AG09309 (cell line): ENCODE measurements around the gene RTL1.

ENCODE experiments used
- DNase-seq: peaks from one replicate; pipeline ENCODE4 v3.0.0-alpha.2; 2010; ENCODE audit warnings: low read depth
- H3K4me3 ChIP-seq: 2 replicates; pipeline ENCODE4 v1.5.1; 2011; ENCODE audit warnings: mild to moderate bottlenecking, low read depth, low read length, moderate library complexity; ENCODE audit not compliant: control insufficient read depth
- CTCF ChIP-seq: IDR thresholded peaks from 2 replicates; pipeline ENCODE4 v1.5.1; 2011; ENCODE audit warnings: mild to moderate bottlenecking, low read depth, low read length, inconsistent platforms; ENCODE audit not compliant: insufficient read depth, control insufficient read depth; ENCODE audit errors: missing control alignments

Gene RTL1

DNA sequence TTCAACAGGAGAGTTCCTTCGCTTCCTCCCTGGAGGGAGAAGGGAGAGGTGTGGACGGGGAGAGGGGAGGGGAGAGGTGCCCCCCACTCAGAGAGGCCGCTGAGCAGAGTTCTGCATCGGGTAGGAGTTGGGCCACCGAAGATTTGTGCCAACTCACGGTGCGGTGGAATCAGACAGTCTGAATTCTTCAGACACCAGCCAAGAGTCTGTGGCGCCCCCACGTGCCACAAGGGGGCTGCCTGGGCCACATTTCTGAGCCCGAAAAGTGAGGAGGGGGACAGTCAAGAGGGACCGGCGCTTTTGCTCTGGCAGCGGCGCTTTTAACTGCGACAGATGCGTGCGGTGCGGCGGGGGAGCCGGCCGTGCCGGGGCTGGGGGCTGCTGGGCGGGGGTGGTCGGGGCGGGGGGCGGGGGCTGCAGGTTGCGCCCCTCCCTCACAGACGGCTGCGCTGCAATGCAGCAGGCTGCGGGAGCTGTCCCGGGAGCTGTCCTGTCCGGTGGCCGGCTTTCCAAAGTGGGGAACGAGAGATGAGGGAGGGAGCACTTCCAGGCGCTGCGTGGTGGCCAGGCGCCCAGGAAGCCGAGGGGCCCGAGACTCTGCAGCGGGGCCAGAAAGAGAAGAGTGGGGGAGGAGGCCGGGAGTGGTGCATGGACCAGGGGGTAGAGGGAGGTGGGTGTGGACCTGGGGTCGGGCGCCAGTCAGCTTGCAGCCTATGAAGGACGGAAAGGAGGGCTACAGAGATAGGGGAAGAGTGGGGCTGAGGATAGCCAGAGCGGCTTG, 975 bp upstream of the RTL1 start:
- H3K4me3 ChIP-seq, result no peak overlapping the region
- peak; percentile 30 for TF ChIP-seq CTCF
- no peak for DNase-seq

- TF ChIP-seq CTCF, result no peak
- H3K4me3 ChIP-seq, result no peak overlapping the region
- DNase-seq, result no peak
Measured at GRCh38 chr14:100903134-100903468, 421 bp downstream of the RTL1 start.

DNA sequence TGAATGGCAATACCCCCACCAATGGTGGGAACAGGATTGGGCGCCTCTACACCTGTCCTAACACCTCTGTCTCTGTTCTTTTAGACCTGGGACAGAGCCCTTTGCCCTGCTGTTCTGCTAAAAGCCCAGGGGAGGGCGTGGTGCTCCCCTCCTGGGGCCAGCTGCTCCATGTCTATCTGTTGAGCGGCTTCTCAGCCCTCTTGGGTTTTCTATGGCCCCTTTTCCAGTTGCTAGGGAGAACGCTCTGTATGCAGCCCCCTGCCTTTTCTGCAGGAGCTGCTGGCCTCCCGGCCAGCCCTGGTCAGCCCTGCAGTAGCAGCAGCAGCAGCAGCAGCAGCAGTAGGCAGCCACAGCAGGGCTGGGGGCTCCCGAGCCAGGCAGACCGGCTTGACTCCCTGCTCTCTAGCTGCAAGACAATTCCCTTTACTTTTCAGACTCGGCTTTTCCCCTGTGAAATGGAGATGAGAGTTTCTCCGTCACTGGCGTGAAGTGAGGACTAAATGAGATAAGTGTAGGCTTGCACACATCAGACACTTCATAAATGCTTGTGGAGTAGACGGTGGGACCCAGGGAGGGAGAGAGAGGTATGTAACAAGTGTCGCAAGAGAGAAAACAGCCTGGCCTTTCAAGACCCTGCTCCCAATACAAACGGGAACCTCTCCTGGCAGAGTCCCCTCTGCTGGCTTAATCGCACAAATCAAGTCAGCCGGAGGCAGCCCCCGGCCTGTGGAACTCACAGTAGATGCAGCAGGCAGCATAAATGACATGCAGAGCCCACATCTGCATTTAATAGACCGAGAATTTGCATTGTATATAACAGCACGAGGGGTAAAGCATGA, 1.0 kb downstream of the RTL1 start:
- no peak for TF ChIP-seq CTCF
- DNase-seq, result no peak
- no peak overlapping the region for H3K4me3 ChIP-seq

DNA sequence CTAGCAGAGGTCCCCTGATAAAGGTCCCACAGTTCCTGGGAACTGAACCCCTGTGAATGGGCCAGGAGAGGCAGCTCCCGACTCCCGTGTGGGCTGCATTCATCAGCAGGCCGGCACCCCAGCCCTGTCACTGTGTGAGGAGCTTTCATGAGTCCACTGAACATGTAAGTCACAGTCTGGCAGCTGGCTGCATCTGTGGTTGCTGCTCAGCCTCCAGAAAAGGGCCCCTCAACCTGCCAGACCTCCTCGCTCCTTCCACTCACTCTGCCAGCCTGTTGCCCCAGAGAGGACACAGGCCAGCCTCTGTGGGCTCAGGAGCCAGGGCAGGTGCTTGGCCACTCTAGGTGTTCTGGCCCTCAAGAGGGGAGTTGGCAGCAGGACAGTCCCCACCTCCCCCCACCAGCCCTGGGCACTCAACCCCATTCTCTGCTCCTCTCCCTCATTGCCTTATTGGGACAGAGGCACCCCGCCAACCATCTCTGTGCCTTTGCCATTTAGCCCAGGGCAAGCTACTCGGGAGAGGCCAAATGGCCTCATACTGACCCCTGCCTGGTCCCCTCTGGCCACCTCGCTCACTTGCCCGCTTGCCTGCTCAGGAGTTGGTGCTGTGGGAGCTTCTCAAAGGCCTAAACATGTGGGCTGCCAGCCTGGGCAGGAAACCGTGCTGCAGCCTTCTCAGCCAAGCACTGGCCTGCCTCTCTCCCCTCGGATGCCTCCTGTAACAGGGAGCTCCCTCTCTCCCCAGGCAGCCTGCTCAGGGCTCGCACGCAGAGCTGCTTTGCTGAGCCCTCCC, 1.9 kb downstream of the RTL1 start:
- TF ChIP-seq CTCF, result no peak
- no peak overlapping the region for H3K4me3 ChIP-seq
- DNase-seq, result no peak

DNA sequence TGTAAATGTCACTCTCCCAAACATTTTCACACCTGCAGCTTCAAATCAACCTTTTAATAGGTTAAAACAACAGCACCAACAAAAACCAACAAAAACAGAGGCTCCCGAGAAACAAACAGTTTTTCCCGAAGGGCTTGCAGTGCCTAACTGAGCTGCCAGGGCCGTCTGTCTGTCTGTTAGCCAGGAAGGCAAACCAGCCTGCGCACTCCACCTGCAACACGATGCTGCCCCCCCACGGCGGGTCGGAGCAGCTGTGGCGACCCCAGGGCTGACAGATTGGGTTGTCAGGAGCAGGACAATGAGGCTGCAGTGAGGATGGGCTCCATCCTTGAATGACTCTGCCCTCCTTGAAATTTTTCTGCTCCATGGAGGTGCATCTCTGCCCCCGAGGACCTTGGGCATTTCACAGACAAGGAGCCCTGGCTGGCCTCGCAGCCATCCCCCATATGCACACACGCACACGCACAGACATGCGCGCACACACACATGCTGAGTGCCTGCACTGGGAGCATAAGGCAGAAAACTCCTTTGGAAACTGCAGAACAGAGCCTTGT, 2.6 kb downstream of the RTL1 start:
- TF ChIP-seq CTCF, result peak; percentile 32
- H3K4me3 ChIP-seq, result no peak overlapping the region
- no peak for DNase-seq

DNA sequence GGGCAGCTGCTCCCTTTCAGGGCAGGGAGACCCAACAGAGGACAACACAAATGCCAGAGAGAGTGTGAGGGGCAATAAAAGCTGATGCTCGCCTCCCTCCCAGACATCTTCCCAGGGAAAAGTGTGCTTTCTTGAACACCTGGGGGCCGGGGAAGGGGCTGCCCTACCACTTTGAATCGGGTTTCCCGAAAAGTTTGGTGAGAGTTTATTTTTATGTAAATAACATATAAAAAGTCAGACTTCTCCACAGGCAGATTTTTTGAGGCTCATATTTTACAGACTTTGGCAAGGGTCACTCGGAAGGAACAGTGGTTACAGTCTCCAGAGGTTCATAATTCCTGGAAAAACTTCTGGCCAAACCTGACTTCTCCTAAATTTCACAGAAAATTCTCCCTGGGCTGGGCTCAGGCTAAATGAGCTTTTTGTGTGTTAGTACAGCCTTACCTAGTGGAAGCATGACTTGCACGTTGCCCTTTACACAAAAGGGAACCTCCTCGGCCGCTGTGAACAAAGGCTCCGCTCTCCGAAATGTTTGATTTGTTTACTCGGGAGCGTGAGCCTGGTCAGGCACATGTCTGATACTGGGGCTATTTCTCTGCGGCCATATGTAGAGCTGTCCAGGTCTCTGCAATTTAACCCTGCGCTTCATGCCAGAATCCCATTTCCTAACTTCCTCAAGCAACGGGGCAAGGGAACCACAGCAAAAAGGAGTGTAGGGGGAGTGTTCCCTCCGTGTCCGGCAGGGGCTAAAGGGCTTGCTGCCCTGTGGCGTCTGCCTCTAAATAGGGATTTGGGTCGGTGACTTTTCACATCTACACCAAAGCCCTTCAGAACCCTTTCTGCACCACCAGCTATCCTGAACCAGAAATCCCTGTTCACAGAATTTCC, 3.4 kb downstream of the RTL1 start:
- H3K4me3 ChIP-seq, result no peak overlapping the region
- TF ChIP-seq CTCF, result no peak
- DNase-seq, result no peak
